K562 (cell line): ENCODE data around the gene MYO1E. TPM values are rescaled to one million over a fixed set of nuclear protein-coding genes. Genes with fewer than 3 reads are reported as not detected.

Source experiments
- ATAC-seq: fragments of 200-7000 bp; cut with Tn5 transposase; 3 replicates; pipeline ENCODE4 v1.9.1; 2020; ENCODE audit warnings: moderate library complexity
- BruUV-seq: library from RNA; stranded (reverse); fragments of 400-500 nt; replicated peaks from 2 replicates; lab custom pipeline; 2021; lab: Mats Ljungman, UMichigan
- CTCF ChIA-PET: fragments of 300-600 bp; formaldehyde crosslinking; extraction: SDS; loops from one replicate; lab custom pipeline; 2021; ENCODE audit warnings: low intra/inter-chr PET ratio; lab: Yijun Ruan, JAX
- POLR2A ChIA-PET: fragments of 300-600, 350-650 bp; sonication (Branson Sonifier 250); formaldehyde crosslinking; extraction: SDS; loops from one replicate; lab custom pipeline; 2021; ENCODE audit warnings: antibody characterized with exemption, inconsistent platforms; lab: Yijun Ruan, JAX
- DNase-seq, 4 experiments: peaks; one replicate each; pipeline versions ENCODE4 v3.0.0 to v3.0.0-alpha.2; 2011 to 2018; ENCODE audit warnings: low spot score in 3 of 4, mixed read lengths in 3 of 4; ENCODE audit errors: extremely low read depth in 1 of 4
- FAIRE-seq: peaks from 2 replicates; lab custom pipeline; 2011; peaks lifted over from hg19 to GRCh38; lab: Jason Lieb, UNC
- H2AFZ ChIP-seq: 2 replicates; pipeline ENCODE4 v1.6.0; 2011; ENCODE audit warnings: low read depth, low read length, control low read depth, inconsistent platforms
- H3K27ac ChIP-seq: fragments of 200-600 bp; 3 replicates; pipeline ENCODE4 v1.8.0; 2011; ENCODE audit warnings: low read depth, mild to moderate bottlenecking, control low read depth, inconsistent platforms, low read length, moderate library complexity, mixed read lengths; ENCODE audit errors: extremely low read depth
- H3K27me3 ChIP-seq, 2 experiments: fragments of 300-600 bp in 1 of 2; 2 replicates in 1 of 2; 3 replicates in 1 of 2; pipeline versions ENCODE4 v1.6.0 to v1.8.0; 2011; ENCODE audit warnings: inconsistent platforms in 2 of 2, low read length in 2 of 2, mild to moderate bottlenecking in 1 of 2, mixed read lengths in 1 of 2, moderate library complexity in 1 of 2; ENCODE audit not compliant: control insufficient read depth in 2 of 2, insufficient read depth in 2 of 2
- H3K36me3 ChIP-seq: fragments of 300-600 bp; 3 replicates; pipeline ENCODE4 v1.8.0; 2011; ENCODE audit warnings: mild to moderate bottlenecking, low read length, inconsistent platforms; ENCODE audit not compliant: control insufficient read depth, insufficient read depth
- H3K4me1 ChIP-seq, 2 experiments: fragments of 200-600 bp in 1 of 2; replicated peaks in 1 of 2; 2 replicates in 1 of 2; 3 replicates in 1 of 2; pipeline versions ENCODE4 v1.5.1 to v1.8.0; 2011; ENCODE audit warnings: inconsistent platforms in 2 of 2, low read length in 2 of 2, mild to moderate bottlenecking in 1 of 2, mixed read lengths in 1 of 2, moderate library complexity in 1 of 2; ENCODE audit not compliant: control insufficient read depth in 2 of 2, insufficient read depth in 2 of 2
- H3K4me2 ChIP-seq: 2 replicates; pipeline ENCODE4 v1.6.1; 2011; ENCODE audit warnings: low read length, control low read depth, inconsistent platforms, mixed read lengths; ENCODE audit not compliant: insufficient read depth
- H3K4me3 ChIP-seq: fragments of 200-600 bp; sonication (generic), shearing (Covaris generic); 2 replicates; pipeline ENCODE4 v1.5.1; 2016; ENCODE audit warnings: control low read depth, inconsistent platforms
- H3K79me2 ChIP-seq: fragments of 200-600 bp; 3 replicates; pipeline ENCODE4 v1.8.0; 2011; ENCODE audit warnings: low read length, inconsistent platforms; ENCODE audit not compliant: control insufficient read depth, insufficient read depth
- H3K9ac ChIP-seq, 2 experiments: 2 replicates each; pipeline versions ENCODE4 v1.6.0 to v1.6.1; 2011; ENCODE audit warnings: low read depth in 2 of 2, low read length in 2 of 2, control low read depth in 1 of 2, inconsistent platforms in 1 of 2, mild to moderate bottlenecking in 1 of 2, mixed read lengths in 1 of 2; ENCODE audit not compliant: insufficient read depth in 1 of 2
- H3K9me1 ChIP-seq: one replicate; pipeline ENCODE4 v1.6.0; 2011; ENCODE audit warnings: inconsistent platforms, mild to moderate bottlenecking, low read length, moderate library complexity; ENCODE audit not compliant: control insufficient read depth, insufficient read depth
- H3K9me3 ChIP-seq: replicated peaks from 2 replicates; pipeline ENCODE4 v1.5.1; 2011; ENCODE audit warnings: low read depth, low read length, inconsistent platforms; ENCODE audit not compliant: control insufficient read depth, insufficient read depth
- H4K20me1 ChIP-seq: replicated peaks from 2 replicates; pipeline ENCODE4 v1.6.1; 2011; ENCODE audit warnings: low read length, inconsistent platforms, mixed read lengths; ENCODE audit not compliant: control insufficient read depth, insufficient read depth
- FOXM1 ChIP-seq, 2 experiments: fragments of 450-650 bp in 1 of 2; sonication (generic) in 1 of 2; formaldehyde crosslinking in 1 of 2; IDR thresholded peaks; 2 replicates each; pipeline versions ENCODE4 v1.6.1 to v1.9.0; 2017 to 2022; ENCODE audit warnings: low read depth in 2 of 2, mild to moderate bottlenecking in 2 of 2, missing genetic modification reagents in 1 of 2, moderate library complexity in 1 of 2
- MBD2 ChIP-seq: sonication (generic); IDR thresholded peaks from 2 replicates; pipeline ENCODE4 v1.6.1; 2016; ENCODE audit warnings: low read depth, borderline replicate concordance
- POLR2AphosphoS5 ChIP-seq: IDR thresholded peaks from 2 replicates; pipeline ENCODE4 v1.6.1; 2011; ENCODE audit warnings: mild to moderate bottlenecking, low read depth, low read length, moderate library complexity; ENCODE audit not compliant: control insufficient read depth, insufficient read depth
- POLR2G ChIP-seq: fragments of 200-400 bp; formaldehyde crosslinking; IDR thresholded peaks from 2 replicates; pipeline ENCODE4 v1.6.1; 2017; ENCODE audit warnings: low read depth, mild to moderate bottlenecking, antibody characterized with exemption, low read length, moderate library complexity
- RUNX1 ChIP-seq: sonication (generic); IDR thresholded peaks from 2 replicates; pipeline ENCODE4 v1.6.1; 2016; ENCODE audit warnings: antibody characterized with exemption, low read depth
- ZNF583 ChIP-seq: fragments of 250-450 bp; sonication (Bioruptor Pico); IDR thresholded peaks from 2 replicates; pipeline ENCODE4 v1.4.0; 2020
- WGBS: fragments of 100-300 bp; shearing (Covaris generic); methylation state at CpG from one replicate; pipeline ENCODE4 v1.1.6; 2016; ENCODE audit warnings: low coverage, mixed read lengths; ENCODE audit not compliant: insufficient coverage; ENCODE audit errors: missing lambda C conversion rate; 5-methylcytosine and 5-hydroxymethylcytosine counted together
- in situ Hi-C: fragments of 300-500 bp; cut with MboI; formaldehyde crosslinking; loops from 4 replicates; pipeline ENCODE4 v1.15.0; 2018; ENCODE audit warnings: inconsistent platforms, mixed read lengths
- intact Hi-C: fragments of 100-400 bp; cut with micrococcal nuclease; formaldehyde crosslinking; loops from 2 replicates; pipeline ENCODE4 v1.14.2; 2022
- polyA plus RNA-seq, 8 experiments: library from polyadenylated mRNA; depleted of rRNA in 4 of 8; stranded (reverse) in 5 of 8; unstranded in 3 of 8; fragments of >200 nt; fragmentation: Nextera tagmentation in 2 of 8; fragmentation: Illumina TruSeq in 1 of 8; extraction: Ambion mirVana in 2 of 8; extraction: Trizol in 1 of 8; gene quantifications; 2 replicates each; pipeline versions ENCODE4 v1.2.1 to v1.2.3, GENCODE V29; 2011 to 2014; ENCODE audit warnings: inconsistent platforms in 1 of 8, missing spikeins in 1 of 8
- total RNA-seq, 7 experiments: library from RNA; depleted of rRNA in 6 of 7; stranded (reverse); fragments of >200 nt in 6 of 7; fragmentation: Illumina TruSeq in 2 of 7; extraction: Trizol in 2 of 7; gene quantifications; 2 replicates each; pipeline versions ENCODE4 v1.2.1 to v1.2.3, GENCODE V29; 2011 to 2021; ENCODE audit warnings: low replicate concordance in 1 of 7
- TF ChIP-seq, protein P1 (sequence below): IDR thresholded peaks from 2 replicates; pipeline ENCODE4 v1.6.1; 2011; ENCODE audit not compliant: insufficient read length; ENCODE audit errors: extremely low read depth
- TF ChIP-seq, protein P2 (sequence below): fragments of 250-450 bp; sonication (Bioruptor Pico); IDR thresholded peaks from 2 replicates; pipeline ENCODE4 v1.9.0; 2021; ENCODE audit warnings: mild to moderate bottlenecking
- TF ChIP-seq, protein P3 (sequence below): fragments of 250-450 bp; sonication (Bioruptor Pico); IDR thresholded peaks from 2 replicates; pipeline ENCODE4 v1.6.1; 2021; ENCODE audit warnings: mild to moderate bottlenecking

MYO1E gene
- total and polyA plus RNA-seq, 9 of the 15 experiments (the other 6 are each of a cell fraction or from before 2014, with no cell fraction given) = under 0.01 to 0.44 (median 0.01) TPM; not detected in 6

DNA sequence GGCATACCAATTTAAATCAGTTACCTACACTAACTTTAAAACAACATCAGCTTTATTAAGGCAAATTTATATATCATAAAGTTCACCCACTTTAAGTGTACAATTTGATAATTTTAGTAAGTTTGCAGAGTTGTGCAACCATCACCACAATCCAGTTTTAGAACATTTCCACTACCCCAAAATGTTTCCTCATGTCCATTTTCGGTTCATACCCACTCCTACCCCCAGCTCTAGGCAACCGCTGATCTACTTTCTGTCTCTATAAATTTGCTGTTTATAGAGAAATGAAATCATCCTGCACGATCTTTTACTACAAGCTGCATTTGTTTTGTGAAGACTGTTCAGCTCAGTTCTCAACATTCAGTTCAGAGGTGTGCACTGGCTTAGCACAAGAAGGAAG is 33.8 kb upstream of the MYO1E start:
- no peaks in the 10 kb centered on the region for H4K20me1 ChIP-seq
- H3K9me1 ChIP-seq = peaks cover 4% of the 10 kb centered on the region
- H3K4me1 ChIP-seq = no peaks in the 10 kb centered on the region
- H3K27me3 ChIP-seq = peaks cover 10 to 39% of the 10 kb centered on the region in 2 experiments
- intact Hi-C loops = no loop called here
- FAIRE-seq (no peak), ATAC-seq (no peak), DNase-seq (no peak)
- ChIA-PET CTCF (no interaction called here), POLR2A (no interaction called here)
- in situ Hi-C loops = no loop called here
- H3K36me3 ChIP-seq = no peaks in the 10 kb centered on the region
- H3K4me2 ChIP-seq = no peak overlapping the region
- WGBS = 0% methylated on average over 3 of the region's 3 CpGs
- H3K27ac ChIP-seq = no peak overlapping the region
- H3K4me3 ChIP-seq = no peak overlapping the region
- H3K79me2 ChIP-seq = no peaks in the 10 kb centered on the region
- no peak for TF ChIP-seq ZNF583 (CRISPR knock-in tag)
- TF ChIP-seq, protein P1, sequence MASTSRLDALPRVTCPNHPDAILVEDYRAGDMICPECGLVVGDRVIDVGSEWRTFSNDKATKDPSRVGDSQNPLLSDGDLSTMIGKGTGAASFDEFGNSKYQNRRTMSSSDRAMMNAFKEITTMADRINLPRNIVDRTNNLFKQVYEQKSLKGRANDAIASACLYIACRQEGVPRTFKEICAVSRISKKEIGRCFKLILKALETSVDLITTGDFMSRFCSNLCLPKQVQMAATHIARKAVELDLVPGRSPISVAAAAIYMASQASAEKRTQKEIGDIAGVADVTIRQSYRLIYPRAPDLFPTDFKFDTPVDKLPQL = no peak
- TF ChIP-seq RUNX1 = no peak
- TF ChIP-seq, protein P2, sequence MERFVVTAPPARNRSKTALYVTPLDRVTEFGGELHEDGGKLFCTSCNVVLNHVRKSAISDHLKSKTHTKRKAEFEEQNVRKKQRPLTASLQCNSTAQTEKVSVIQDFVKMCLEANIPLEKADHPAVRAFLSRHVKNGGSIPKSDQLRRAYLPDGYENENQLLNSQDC (CRISPR knock-in tag) = no peak
- TF ChIP-seq, protein P3, sequence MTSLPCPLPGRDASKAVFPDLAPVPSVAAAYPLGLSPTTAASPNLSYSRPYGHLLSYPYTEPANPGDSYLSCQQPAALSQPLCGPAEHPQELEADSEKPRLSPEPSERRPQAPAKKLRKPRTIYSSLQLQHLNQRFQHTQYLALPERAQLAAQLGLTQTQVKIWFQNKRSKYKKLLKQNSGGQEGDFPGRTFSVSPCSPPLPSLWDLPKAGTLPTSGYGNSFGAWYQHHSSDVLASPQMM (CRISPR knock-in tag) = no peak
- TF ChIP-seq FOXM1 (IDR thresholded peaks at IDR 0.05; ENCODE audit: low read depth) = no peak
- TF ChIP-seq FOXM1 (CRISPR knock-in tag; IDR thresholded peaks at IDR 0.05; ENCODE audit: low read depth) = no peak
- TF ChIP-seq POLR2G = no peak
- TF ChIP-seq POLR2AphosphoS5 = no peak
- TF ChIP-seq MBD2 = no peak
- no peak overlapping the region for H3K9ac ChIP-seq
- no TSS peak for BruUV-seq
- H2AFZ ChIP-seq = no peak overlapping the region
- H3K9me3 ChIP-seq = no peaks in the 10 kb centered on the region
